ENCODE measurements around the gene STARD4.

The STARD4 gene

GRCh38 chr5:111528056-111528455 lies 15.7 kb upstream of the STARD4 start:
- DNase-seq (ENCODE audit: low read depth, low spot score) = no peak

DNA sequence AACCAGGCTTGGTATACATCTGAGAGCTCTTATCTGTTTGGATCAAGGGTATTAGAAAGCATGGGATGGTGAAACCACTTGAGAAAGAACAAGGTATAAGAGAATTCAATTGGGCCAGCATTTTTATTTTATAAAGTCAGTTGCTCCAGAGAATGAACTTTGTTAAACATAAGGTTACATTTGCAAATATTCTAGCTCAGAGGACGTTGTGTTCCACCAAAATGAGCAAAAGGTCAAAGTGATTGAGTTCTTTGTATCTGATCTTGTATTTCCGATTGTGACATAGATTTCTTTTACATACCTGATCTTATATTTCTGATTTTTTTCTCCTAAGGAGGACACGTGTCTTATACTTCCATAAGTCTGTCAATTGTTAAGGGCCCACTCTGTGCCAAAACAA lies 8.6 kb upstream of the STARD4 start:
- DNase-seq (ENCODE audit: low read depth, low spot score) = no peak

GRCh38 chr5:111518777-111519176 lies 6.4 kb upstream of the STARD4 start:
- DNase-seq (ENCODE audit: low read depth, low spot score) = no peak

- DNase-seq (ENCODE audit: low read depth, low spot score) = no peak
These were observed 5.6 kb upstream of the STARD4 start for GRCh38 chr5:111517853-111518501.

GRCh38 chr5:111514087-111514486 lies 1.8 kb upstream of the STARD4 start:
- no peak for DNase-seq (ENCODE audit: low read depth, low spot score)

- no peak for DNase-seq (ENCODE audit: low read depth, low spot score)
These were observed 791 bp upstream of the STARD4 start for GRCh38 chr5:111513131-111513520.

- no peak for DNase-seq (ENCODE audit: low read depth, low spot score)
These were observed 432 bp downstream of the STARD4 start for GRCh38 chr5:111511831-111512374.

DNA sequence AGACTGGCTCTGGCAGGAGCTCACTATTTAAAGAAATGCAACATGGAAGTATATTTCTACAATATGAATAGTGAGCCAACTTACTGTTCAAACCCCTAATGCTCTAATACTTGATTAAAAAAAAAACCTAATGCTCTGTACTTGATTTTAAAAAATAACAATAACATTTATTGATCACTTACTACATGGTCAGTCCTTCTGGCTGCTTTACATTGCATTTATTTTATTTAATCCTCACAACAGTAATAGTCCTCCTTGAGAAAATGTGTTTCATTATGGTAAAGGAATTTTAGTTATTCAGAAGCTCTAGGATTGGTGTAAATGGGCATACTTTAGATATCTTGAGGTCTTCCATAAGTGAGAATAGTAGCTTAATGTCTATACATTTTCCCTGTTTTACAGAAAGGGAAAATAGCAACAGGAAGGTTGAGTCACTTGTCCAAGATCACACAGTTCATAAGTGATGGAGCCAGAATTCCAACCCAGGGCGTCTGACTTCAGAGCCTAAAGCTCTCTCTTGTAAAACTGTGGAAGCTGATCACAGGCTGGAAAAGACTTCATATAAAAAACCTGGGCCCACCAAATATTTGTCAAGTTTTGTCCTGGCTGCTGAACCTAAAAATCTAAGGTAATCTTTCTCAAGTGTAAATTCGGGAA lies 1.0 kb downstream of the STARD4 start:
- DNase-seq (ENCODE audit: low read depth, low spot score) = peak; percentile 28

DNA sequence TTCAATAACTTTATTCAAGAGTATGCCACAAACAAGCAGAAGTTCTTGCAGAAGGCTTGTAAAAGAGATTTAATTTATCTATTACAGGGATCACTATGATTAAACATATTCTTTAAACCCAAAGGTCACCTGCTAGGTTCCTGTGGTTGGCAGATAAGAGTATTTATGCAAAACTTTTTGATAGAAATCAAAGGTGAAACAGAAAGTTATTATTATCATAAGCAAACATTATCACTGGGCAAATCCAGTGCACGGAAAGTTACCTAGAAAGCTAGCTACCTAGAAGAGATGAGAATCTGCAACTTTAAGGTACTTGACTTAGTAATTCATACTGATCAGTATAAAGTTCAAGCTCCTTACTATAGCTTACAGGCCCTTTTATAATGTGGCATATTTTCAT lies 3.2 kb downstream of the STARD4 start:
- no peak for DNase-seq (ENCODE audit: low read depth, low spot score)

DNA sequence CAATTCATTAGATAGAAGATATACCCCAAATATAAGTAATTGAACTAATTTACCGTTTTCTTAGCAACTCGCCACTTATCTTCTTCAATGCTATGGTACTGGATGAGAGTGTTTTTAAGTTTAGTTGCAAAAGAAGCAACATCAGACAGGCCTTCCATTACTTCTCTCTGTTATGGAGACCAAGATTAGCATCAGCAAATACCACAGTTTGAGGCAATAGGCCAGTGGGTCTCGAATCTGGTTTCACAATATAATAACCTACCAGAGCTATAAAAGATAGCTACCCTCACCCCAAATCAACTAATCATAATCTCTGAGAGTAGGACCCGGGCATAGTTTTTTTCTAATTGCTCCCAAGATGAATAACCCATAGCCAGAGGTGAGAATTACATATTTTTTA lies 5.1 kb downstream of the STARD4 start:
- no peak for DNase-seq (ENCODE audit: low read depth, low spot score)

DNA sequence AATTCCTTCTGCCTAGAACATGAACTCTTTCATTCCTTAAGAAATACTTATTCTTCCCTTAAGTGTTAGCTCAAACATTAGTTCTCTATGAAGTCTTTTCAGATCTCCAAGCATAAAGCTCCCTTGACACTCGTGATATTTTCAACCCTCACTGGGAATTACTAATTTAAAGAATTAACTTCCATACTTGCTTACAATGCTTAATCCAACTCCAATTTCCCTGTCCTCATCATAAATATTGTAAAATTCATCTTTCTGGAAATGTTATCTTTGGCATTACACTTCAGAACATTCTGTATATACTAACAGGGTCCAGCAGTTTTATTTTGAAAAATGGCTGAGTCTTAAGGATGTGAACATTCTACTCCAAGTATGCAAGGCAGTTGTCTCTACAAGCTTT lies 7.2 kb downstream of the STARD4 start:
- DNase-seq (ENCODE audit: low read depth, low spot score) = no peak

GRCh38 chr5:111502956-111503355 lies 9.4 kb downstream of the STARD4 start:
- no peak for DNase-seq (ENCODE audit: low read depth, low spot score)

GRCh38 chr5:111498346-111498745 lies 14.0 kb downstream of the STARD4 start:
- DNase-seq (ENCODE audit: low read depth, low spot score) = no peak

GRCh38 chr5:111495159-111495558 lies 17.2 kb downstream of the STARD4 start:
- no peak for DNase-seq (ENCODE audit: low read depth, low spot score)

DNA sequence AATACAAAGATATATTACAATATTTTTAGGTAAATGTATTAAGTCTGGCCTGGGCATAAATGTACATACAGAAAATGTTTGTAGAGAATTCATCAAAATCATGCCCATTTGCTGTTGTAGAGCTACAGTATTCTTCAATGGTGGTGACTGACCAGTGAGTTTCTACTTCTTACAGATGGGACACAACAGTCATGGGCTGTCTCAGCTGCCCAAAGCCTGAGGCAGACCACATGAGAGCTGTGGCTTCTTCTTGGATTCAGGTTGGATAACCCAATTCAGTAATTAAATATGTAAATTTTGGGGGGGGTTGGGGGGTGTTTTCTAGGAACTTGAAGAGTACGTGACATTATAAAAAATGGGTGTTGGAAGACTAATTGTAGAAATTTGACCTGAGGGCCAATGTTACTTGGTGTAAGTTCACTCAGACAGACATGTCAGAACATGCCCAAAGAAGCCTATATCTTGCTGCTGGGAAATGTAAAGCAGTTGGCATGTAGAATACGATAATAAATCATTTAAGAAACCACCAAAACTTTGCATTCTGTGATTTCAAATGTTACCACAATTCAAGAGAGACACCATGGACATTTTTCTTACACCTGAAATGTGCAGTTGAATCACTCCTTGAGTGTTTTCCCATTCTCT lies 17.9 kb downstream of the STARD4 start:
- peak; percentile 6 for DNase-seq (ENCODE audit: low read depth, low spot score)

- DNase-seq (ENCODE audit: low read depth, low spot score) = no peak
These were observed 19.3 kb downstream of the STARD4 start for GRCh38 chr5:111493031-111493430.

DNA sequence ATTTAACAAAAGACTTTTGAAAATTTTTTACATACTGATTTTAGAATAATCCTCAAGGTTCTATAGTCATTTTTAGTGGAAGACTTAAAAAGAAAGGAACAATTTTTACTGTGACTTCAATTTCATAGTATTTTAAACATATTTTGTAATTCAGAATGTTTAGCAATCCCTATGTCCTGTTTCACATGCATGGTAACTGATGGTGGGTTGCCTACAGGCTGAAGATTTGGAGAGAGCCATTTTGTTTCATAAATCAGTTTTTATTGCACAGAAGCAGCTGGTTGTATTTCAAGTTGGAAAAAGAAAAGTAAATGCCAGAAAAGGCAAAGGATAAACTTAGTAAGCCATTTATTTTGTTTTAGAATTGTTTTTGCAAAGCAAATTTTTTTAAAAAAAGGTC lies 24.0 kb downstream of the STARD4 start:
- DNase-seq (ENCODE audit: low read depth, low spot score) = no peak

- no peak for DNase-seq (ENCODE audit: low read depth, low spot score)
These were observed 25.4 kb downstream of the STARD4 start for GRCh38 chr5:111486926-111487325.

- DNase-seq (ENCODE audit: low read depth, low spot score) = no peak
These were observed 26.3 kb downstream of the STARD4 start for GRCh38 chr5:111486055-111486454.

- no peak for DNase-seq (ENCODE audit: low read depth, low spot score)
These were observed 32.0 kb downstream of the STARD4 start for GRCh38 chr5:111480346-111480745.

DNA sequence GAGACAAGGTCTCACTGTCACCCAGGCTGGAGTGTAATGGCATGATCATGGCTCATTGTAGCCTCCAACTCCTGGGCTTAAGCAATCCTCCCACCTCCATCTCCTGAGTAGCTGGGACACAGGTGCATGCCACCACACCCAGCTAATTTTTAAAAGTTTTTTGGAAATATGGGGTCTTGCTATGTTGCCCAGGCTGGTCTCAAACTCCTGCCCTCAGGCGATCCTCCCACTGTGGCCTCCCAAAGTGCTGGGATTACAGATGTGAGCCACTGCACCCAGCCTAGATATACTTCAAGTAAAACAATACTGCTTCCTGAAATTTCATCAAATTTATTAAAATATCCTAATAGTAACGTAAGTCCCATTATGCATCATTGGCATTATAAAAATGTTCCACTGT lies 33.4 kb downstream of the STARD4 start:
- DNase-seq (ENCODE audit: low read depth, low spot score) = no peak

DNA sequence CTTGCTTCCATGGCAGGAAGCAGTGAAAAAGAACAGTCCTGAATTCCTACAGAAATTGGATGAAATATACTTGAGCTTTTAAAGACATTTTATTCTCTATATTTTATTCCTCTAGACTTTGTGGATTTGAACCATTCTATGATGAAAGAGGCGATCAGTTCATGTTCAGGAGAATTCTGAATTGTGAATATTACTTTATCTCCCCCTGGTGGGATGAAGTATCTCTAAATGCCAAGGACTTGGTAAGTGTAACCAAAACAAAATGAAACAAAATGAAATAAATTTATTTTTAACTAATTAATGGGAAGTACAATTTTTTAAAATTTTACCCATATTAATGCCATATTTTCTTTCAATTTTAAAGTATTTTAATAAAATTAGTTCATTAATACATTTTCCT lies 34.1 kb downstream of the STARD4 start:
- DNase-seq (ENCODE audit: low read depth, low spot score) = no peak

GRCh38 chr5:111472579-111472978 lies 39.8 kb downstream of the STARD4 start:
- no peak for DNase-seq (ENCODE audit: low read depth, low spot score)

Measured in astrocyte of the hippocampus (primary cell).